AG08396 (cell line): Measurements from ENCODE around the gene SEMA5A.

Experiments
- DNase-seq: peaks from one replicate; pipeline ENCODE4 v3.0.0; 2012; ENCODE audit warnings: low spot score, mixed read lengths

Gene SEMA5A

DNA sequence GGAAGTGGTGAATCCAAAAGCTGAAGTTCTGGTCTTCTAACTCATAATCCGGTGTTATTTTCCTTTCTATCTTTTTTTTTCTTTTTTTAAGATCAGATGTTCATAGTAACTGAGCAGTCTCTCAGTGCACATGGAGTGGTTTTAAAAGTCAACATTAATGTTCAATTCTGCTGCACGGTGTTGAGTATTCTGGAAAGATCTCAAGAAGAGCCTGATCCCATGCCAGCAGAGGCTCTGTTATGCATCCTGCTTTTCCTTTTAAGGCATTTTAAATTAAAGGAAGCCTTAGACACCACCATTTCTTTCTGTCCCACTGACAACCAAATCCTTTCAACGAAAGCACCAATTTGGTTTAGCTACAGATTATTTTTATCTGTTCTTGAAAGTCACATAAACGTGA, 33.4 kb downstream of the SEMA5A start:
- DNase-seq = no peak

DNA sequence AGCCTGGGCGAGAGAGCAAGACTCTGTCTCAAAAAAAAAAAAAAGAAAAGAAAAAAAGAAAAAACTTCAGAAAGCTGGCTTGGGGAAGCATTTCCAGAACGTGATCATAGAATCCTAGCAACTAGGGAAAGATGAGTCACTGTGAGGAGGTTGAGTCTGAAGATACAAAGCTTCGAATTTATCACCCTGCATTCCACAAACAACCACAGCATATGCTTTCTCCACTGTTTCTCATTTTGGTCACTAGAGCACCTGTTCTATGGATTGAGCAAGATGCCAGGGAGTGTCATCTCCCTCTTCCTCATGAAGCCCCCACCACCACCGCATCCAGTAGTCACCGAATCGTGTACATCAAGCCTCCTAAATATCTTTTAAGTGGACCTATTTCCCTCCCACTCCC, 37.9 kb downstream of the SEMA5A start:
- peak; percentile 56 for DNase-seq

DNA sequence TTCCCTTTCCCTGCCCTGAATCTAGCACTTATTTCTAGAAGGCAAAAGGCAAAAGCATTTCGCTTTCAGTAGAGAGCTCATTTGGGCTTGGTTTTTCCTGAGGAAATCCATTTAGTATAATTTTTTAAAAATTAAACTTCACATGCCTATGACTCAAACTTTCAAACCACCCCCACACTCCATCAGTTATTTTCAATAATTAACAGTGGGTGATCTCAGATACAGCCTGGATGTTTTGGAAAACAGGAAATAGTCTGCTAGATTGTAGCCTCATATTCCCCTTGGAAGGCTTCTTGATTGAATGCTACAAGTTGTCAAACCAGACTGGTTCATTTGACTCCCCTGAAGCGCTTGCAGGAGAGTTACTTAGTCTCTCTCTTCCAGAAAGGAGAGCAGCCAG, 40.6 kb downstream of the SEMA5A start:
- no peak for DNase-seq

DNA sequence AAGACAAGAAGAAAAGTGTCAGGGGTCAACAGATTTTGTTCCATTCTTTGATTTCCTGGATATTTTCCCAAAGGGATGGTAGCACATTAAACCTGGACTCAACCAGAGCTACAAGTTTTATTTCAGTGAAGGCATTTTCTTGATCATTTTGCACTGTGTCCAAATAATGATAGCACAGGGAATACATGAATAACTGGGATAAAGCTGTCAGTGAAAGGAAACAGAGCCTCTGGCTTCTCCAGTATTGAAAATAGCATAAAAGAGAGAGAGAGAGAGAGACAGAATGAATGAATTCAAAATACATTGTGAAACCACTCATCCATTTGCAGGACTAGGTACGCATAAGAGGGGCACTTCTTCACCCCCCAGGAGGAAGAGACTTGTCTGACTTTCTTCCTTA, 43.0 kb downstream of the SEMA5A start:
- DNase-seq = no peak

DNA sequence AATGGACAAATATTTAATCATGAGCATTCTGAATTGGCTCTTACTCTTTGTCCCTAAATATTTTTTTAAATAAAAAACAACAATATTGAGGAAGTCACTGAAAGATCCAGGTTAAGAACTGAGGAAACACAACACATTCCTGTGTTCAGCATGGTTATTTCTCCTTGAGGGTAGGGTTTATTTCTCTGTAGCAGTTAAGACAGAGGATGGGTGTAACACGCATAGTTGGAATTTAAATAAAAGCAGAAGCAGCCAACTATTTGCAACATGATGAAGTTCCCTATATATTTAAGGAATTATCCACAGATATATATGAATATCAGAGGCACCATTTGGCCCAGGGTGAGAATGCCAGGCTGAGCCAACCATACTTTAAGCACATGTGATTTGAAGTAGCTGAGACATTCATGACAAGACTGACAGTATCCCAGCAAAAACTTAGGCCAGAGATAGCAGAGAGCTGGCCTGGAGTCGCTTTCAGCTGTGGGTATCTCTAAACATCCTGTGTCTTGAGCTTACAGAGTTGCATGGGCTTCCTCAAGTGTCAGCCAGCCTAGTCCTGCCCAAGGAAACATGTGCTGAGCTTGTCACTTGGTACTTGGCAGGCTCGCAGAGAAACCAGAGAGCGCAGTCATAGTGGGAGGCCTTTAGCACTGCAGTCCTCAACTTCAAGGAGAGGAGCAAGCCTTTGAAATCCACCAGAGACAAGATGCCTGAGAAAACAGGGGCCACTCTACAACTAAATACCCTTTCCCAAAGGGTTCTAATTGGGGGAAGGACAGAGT, 43.6 kb downstream of the SEMA5A start:
- DNase-seq = peak; percentile 11

DNA sequence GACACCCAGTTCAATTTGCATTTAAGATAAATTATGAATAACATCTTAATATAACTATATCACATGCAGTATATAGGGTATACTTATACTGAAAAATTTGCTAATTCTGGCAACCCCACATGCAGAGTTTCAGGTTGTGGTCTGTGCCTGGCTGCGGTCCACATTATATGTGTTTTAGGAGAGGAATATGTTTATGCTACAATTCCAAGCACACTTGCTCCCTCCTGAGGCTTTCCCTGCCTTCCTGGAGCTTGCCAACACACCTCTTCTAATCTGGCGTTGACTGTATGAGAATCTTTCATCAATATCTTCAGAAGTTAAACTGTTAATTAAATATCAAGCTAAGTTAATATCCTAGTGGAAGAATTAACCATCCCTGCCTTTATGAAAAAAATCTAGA, 45.2 kb downstream of the SEMA5A start:
- DNase-seq = no peak

DNA sequence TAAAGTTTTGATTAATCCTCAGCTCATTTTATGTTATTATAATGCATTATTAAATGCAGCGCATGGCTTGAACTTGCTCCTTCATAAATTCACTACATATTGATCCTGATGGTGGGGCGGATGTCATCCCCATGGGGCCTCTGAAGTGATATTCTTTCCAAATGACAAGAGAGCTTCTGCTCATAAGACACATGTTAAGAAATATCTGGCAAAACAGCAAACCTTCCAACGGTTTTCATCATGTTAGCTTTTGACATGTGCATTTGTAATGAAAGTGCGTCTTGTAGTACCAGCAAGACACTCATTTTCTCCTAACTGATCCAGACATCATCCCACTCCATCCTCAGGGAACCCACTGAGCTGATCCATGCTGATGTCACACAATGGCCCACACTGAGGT, 45.7 kb downstream of the SEMA5A start:
- DNase-seq = no peak

DNA sequence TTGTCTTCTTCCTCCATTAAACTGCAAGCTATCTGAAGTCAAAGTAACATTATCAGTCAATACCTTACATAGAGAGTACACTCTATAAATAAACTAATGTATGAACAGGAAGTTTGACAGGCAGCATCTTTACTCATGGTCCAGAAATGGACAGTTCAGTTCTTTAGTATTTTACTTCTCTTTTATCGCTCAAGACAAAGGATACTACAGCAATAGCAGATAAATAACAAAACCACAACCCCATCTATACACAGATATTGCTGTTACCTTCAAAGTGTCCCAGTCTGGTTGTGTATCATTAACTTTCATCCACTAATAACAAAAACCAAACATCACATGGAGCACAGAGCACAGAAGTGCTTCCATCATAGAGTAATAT, 46.4 kb downstream of the SEMA5A start:
- DNase-seq = no peak

DNA sequence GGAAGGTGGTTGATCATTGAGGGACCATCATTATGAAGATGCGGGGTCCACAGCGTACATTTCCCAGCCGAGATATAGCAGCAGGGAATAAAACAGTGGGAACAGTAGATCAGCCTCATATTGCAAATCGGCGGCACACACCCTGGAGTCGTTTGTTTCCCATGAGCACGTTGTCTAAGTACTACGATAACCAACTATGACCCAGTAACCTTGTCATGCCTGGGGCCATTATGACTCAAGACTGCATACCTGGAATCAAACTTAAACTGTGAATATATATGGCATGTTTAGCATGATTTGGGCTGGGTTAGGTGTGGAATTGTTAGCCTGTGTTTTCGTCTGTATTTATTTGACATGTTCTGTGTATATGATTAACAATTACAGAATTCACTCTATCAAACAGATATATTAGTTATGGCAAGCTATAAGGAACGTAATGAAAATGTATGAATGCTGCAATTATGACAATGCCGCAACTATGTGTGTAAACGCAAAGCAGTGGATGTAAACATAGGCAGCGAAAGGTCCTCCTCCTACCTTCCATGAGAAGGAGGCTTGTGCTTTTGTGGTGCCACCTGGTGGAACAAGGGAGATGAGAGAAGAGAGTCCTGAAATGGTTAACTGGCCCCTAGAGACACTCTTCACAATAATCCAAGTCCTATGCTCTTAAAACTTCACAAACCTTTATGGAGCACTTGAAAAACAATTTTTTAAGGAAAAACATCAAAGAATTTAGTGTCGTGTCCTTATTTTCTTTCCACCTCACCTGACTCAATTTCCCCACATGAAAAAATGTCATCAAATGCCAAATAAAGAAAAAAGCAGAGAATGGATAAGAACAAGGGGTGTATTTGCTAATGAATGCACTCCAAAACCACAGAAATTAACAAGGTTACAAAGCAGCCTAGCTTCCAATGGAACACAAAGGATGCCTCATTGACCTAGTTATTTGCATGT, 47.1 kb downstream of the SEMA5A start:
- DNase-seq = no peak

DNA sequence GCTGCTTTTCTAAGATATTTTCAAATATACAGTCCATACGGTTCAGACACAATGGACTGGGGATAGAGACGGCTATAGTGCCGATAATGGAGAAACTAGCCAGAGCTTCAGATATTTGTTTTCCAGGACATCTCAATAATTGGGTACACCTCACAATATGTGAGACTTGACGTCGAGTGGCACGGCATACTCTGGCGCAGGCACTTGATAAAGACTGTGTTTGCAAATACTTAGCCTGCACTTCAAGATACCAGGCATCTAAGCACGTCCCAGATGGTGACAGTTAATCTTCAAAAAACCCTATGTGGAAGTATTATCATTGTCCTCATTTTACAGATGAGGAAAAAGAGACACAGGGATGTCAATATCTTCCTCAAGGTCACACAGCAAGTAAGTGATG, 48.5 kb downstream of the SEMA5A start:
- DNase-seq = no peak

DNA sequence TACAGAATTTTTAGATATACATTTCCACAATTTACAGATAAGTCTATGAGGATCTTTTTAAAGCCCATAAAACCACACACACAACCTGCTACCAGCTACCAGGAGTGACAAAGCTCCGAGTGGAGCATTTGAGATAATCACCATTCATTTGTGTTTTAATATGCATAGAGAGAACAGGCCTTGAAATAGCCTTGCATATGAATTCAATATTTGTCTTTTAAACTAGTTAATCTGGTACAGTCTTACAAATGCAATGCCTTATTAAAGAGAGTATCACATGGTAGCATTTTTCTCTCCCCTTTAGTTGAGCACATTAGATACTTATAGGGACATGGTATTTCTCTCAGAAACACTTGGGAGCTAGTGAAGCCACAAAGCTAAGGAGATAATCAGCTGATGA, 49.1 kb downstream of the SEMA5A start:
- DNase-seq = no peak

DNA sequence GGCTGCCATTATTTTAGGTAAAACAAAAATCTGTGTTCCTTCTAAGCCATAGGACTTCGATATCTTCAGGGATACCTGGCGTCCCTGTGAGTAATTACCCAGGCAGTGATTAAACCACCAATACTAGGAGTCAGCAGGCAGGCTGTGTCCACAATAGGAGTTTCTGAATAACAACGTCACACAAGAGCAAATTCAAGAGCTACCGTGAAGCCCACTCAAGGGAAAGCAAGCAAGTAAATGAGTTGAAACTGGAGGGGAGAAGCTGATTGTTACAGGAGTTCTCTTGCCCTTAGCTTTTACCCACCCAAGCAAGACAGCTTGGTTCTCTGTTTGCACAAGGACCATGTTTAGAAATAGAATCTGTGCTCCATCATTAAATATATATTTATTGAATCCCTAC, 50.8 kb downstream of the SEMA5A start:
- DNase-seq = no peak

DNA sequence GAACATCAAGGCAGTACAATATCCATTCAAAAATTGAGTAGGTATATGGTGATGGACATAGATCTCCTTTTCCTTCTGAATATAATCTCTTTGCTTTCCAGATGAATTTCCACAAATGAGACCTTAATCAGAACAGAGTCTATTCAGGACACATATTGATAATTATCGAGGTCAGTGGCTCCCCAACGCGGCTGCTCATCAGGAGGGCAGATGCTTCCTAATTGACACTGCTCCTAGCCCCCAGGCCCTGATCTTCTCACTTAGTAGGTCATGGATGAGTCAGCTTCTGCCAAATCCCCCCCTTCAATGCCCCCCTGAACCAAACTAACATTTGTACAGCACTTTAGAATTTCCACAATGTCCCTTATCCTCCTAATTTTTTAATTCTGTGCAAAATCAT, 51.6 kb downstream of the SEMA5A start:
- DNase-seq = no peak

DNA sequence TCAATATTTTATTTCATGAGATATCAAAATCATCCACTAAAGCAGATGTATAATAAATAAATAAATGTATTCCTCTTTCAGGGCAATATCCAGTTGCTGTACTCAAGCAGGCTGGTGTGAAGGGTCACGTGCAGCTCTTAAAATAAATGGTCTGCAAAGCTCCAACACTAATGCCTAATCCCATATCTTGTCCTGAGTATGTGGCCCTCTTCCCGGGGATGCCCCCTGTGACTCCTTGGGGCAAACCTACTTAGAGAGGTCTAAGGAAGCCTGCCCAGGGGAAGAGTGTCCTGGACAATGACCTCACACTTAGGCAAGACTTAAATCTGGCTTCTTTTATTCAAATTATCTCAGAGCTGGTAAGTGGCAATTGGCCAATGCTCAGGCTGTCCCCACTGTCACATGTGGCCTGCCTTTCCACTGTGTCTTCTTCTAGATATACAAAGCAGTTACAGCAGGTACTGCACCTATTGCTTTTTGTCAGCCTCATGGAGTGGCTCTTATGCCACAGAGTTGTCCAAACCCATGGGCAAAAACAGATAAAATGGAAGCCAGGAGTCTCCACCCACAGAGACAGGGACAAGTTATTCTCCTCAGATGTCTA, 55.3 kb downstream of the SEMA5A start:
- no peak for DNase-seq

DNA sequence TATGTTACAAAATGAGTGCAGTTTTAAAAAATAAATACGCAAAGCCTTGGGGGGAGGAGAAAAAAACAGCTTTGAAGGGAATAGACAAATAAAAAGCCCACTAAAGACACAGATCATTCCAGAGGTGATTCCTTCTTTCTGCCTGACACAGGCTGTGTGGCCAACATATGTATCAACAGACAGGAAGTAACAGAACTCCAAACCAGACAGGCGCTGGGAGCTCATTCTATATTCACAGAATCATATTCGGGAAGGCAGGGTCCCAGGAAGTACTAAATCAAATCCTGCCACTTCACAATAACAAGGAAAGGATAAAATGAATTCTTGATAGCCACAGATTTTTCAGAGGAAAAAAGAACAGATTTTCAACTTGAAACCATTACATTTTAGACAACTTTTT, 62.1 kb downstream of the SEMA5A start:
- DNase-seq = no peak

DNA sequence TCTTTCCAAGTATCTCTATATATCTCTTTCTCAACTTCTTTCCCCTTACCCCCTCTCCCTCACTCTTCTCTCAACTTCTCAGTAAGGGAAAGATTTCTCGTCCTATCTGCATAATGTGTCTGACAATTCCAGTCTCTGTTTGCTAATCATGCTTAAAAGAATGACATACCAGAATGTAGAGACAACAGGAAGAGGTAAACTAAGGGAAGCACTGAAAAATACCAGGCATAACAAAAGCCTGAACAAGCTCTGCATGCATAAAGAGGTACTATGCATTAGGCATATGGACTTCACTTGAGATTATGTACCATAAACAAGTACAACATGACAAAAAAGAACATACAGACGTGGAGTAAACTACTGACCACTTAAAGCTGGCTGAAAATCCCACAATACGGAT, 62.6 kb downstream of the SEMA5A start:
- no peak for DNase-seq

DNA sequence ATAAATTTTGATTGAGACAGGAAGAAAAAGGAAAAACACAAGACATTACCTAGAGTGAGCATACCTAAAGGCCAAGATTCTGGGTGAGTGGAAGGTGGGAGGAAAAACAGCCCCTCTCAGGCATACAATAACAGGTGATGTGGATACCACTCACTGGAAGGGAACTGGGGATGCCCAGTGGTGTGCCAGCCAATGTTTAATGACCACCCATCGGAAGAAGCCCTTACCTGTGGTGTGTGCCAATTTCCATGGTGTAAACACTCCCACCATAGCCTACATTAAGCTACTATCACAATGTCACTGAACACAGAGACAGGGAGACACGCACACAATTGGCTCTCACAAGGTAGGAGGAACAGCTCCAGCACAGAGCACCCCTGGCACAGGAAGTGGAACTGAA, 63.5 kb downstream of the SEMA5A start:
- DNase-seq = no peak

DNA sequence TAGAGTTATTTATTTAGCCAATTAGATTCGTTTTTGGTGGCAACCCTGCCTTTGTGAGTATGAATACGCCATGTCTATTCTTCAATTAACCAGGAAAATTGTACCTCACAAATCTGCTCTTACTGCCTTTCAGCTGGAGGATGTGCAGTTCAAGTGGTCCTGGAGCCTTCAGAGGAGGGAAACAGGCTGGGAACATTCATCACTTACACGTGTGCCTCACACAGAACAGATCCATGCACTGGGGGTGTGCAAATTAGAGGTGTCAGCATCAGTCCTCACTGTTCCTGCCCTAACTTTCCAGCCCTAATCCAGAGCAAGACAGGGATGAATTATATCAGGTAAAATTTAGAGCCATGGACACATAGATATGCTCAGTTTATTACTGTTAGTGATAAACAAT, 65.4 kb downstream of the SEMA5A start:
- no peak for DNase-seq

DNA sequence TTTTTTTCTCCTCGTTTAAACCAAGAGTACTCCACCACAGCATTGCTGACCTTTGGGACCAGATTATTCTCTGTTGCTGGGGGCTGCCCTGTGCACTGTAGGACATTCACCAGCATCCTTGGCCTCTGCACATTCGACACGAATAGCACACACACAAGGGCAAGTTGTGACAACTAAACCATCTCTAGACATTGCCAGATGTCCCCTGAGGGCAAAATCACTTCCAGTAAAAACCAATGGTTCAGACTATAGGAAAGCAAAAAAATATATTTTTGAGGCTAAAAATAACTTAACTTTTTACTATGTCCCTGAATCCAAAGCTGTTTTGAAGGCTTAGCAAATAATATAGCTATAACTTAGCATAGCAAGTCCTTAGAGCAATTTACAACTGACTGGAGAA, 65.9 kb downstream of the SEMA5A start:
- DNase-seq = no peak

DNA sequence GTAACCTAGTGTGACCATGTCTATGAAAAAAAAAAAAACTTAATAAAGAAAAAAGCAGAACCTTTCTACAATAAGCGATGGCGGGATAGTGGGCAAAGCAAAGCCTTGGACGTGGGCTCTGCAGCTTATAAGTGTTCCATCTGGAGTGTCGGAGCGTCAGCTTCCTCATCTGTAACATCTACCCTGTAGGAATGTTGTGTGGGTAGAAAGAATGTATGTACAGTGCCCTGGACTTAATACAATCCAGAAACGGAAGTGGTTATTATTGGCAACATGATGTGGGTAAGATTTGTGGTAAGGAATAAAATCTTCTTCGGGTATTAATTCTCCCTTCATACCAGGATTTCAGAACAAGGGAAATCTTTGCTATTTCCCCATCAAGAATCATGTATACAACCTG, 66.5 kb downstream of the SEMA5A start:
- peak; percentile 29 for DNase-seq

DNA sequence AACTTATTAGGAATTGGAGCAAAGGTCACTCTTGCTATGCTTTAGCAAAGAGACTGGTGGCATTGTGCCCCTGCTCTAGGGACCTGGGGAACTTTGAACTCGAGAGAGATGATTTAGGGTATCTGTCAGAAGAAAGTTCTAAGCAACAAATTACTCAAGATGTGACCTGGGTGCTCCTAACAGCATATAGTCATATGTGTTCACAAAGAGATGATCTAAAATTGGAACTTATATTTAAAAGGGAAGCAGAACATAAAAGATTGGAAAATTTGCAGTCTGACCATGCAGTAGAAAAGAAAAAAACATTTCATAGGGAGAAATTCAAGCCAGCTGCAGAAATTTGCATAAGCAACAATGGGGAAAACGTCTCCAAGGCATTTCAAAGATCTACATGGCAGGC, 68.3 kb downstream of the SEMA5A start:
- no peak for DNase-seq

DNA sequence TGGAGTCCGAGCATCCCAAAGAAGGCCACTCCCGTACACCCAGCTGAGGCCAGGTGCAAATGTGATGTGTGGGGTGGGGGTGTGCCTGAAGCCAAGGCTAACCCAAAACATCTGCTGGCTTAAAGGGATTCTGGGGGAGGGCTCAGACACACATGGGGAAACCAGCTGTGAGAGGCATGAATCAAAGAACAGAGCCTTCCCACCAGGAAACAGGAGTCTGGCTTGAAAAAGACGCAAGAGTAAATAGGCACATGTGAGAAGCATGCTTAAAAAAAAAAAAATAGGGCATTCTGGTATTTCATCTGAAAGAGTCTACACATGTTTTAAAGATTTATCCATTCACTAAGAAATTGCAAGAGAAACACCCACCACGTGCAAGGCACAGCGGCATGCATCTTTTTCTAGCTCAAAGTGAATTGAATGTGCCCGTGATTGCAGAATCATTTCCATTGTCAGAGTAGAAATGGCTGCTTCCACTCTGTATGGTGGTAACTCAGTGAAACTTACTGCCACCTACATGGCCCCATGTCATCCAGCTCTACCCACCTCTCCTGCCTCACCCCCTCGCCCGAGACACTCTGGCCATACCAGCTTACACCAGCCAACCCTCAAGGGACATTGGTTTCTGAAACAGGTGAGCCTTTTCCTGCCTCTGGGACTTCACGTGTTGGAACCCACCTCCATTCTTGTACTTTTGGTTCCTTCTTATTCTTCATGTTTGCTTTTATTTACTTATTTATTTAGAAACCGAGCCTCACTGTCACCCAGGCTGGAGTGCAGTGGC, 71.5 kb downstream of the SEMA5A start:
- DNase-seq = no peak
